ENCODE data around the gene GCC1.

The GCC1 gene

DNA sequence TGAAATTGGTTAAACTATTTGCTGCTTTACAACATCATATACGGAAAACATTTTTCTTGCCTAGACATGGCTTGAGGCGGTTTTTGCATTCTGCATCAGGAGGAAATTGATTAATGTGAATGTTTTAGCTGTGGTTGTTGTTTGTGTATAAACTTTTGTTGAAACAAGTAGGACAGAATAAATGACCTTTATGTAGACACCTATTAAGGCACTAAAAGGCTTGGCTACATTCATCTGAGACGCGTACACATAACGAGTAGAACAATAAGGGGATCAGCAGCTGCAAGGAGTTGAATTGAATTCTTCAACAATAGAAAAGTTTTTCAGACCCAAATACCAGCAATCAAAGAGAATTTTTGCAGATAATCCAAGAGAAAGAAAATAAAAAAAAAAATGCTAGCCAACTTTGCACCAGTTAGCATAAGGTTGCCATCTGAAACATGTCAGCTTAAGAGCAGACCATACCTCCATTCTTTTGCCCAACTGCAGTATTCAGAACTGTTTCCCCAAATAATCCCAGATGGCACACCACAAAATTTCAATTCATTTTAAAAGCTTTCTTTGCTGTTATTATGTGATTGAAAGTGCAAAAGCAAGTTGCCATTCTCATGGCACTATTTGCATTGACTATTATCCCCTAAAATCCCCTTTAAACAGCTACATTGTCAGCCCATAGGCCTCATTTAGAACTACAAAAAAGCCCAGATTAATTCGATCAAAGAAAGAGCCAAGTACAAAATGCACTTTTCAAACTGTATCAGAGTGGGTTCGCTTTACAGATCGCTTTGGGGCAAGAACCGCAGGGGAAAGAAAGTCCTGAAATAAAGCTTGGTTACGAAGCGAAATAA, 49.6 kb downstream of the GCC1 start:
- DNase-seq: peak in 1 of 2 experiments; percentile 44

DNA sequence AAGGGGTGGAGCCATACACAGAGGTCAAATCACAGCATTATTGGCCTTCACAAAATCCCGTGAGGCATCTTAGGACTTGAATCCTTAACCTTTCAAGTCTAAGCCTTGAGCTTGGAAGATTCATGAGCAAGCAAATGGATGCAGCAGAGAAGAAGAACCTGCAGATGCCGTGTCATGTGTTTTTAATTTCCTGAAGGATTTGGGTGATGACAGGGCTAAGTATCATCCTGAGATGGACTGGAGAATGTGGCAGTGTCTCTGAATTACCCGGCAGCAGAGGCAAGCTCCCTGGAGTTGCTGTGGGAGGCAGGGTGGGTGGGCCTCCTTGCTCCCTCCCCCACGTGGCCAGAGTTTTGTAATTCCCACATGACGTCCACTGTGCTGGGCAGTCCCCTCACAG, 50.8 kb downstream of the GCC1 start:
- DNase-seq: no peak

DNA sequence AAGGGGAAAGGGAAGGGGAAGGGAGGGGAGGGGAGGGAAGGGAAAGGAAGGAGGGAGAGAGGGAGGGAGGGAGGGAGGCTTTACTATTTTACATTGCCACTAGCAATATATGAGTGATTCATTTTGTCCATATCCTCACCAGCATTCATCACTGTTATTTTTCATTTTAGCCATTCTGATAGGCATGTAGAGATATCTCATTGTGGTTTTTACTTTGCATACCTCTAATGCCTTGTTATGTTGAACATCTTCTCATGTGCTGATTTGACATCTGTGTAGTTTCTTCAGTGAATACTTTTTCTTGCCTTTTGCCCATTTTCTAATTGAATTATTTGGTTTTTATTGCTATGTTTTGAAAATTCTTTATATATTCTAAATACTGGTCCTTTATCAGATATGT, 52.7 kb downstream of the GCC1 start:
- no peak for DNase-seq

DNA sequence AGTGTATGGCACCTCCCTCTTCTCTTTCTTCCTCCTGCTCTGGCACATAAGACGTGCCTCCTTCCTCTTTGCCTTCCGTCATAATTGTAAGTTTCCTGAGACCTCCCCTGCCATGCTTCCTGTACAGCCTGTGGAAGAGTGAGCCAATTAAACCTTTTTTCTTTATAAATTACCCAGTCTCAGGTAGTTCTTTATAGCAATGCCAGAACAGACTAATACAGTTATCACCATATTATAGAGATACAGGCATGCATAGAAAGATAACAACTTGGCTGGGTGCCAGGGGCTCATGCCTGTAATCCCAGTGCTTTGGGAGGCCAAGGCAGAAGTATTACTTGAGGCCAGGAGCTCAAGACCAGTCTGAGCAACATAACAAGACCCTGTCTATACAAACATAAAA, 53.2 kb downstream of the GCC1 start:
- DNase-seq: no peak
